NCI-H774 (cell line): ENCODE measurements around the gene IREB2.

Source experiments
- DNase-seq: peaks from one replicate; lab custom pipeline; 2025; lab: John Stamatoyannopoulos, UW

IREB2 gene

GRCh38 chr15:78550815-78551214, 112.8 kb downstream of the IREB2 start:
- no peak for DNase-seq
